ENCODE measurements around the gene ZNF385D. TPM values are rescaled to one million over a fixed set of nuclear protein-coding genes. Genes with fewer than 3 reads are reported as not detected.

Gene ZNF385D
- total RNA-seq, 2 experiments from 2014 or later: not detected

DNA sequence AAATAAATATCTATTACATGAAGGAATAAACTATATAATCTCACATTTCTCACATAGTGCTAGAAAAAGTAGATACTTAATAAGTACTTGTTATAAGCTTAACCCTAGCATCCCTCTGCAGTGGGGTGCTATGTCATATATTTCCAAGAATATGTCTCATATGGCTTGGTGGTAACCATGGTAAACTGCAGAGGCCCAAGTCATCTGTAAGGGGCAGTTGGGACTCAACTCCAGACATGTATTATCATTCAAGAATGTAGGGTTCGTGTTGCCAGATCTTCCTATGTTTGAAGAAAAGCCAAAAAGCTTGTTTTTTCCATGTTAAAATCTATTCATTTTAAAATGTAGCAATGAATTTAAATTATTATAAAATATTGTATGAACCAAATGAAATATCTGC is 46.2 kb downstream of the ZNF385D start:
- CTCF ChIA-PET: no interaction called here

DNA sequence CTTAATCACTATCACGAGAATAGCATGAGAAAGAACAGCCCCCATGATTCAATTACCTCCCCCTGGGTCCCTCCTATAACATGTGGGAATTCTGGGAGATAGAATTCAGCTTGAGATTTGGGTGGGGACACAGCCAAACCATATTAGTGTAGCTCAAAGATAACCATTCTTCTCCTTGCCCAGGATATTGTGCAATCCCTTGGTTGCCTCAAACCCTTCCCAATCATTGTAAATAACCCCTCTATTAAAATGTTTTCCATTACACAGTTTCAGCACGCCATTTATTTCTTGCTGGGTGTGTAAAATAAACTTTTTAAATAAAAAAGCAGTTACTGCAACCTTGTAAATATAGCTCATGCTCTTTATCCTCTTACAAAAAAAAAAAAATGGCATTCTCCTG is 47.7 kb downstream of the ZNF385D start:
- ChIA-PET POLR2A (no interaction called here), CTCF (no interaction called here)
- H3K9me3 Mint-ChIP-seq: peaks cover 6% of the 10 kb centered on the region
- no peak overlapping the region for H3K4me3 Mint-ChIP-seq
- no peaks in the 10 kb centered on the region for H3K36me3 Mint-ChIP-seq (ENCODE audit: low read depth)
- H3K27me3 Mint-ChIP-seq: no peaks in the 10 kb centered on the region
- ATAC-seq: no peak
- DNase-seq: no peak
- intact Hi-C loops (cut with micrococcal nuclease): no loop called here
- no peak overlapping the region for H3K27ac Mint-ChIP-seq
- no peaks in the 10 kb centered on the region for H3K4me1 Mint-ChIP-seq (ENCODE audit: low read depth)
- TF ChIP-seq, protein P1, sequence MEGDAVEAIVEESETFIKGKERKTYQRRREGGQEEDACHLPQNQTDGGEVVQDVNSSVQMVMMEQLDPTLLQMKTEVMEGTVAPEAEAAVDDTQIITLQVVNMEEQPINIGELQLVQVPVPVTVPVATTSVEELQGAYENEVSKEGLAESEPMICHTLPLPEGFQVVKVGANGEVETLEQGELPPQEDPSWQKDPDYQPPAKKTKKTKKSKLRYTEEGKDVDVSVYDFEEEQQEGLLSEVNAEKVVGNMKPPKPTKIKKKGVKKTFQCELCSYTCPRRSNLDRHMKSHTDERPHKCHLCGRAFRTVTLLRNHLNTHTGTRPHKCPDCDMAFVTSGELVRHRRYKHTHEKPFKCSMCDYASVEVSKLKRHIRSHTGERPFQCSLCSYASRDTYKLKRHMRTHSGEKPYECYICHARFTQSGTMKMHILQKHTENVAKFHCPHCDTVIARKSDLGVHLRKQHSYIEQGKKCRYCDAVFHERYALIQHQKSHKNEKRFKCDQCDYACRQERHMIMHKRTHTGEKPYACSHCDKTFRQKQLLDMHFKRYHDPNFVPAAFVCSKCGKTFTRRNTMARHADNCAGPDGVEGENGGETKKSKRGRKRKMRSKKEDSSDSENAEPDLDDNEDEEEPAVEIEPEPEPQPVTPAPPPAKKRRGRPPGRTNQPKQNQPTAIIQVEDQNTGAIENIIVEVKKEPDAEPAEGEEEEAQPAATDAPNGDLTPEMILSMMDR (IDR thresholded peaks at IDR 0.05): no peak

More for the DNA sequence above, 46.2 kb downstream of the ZNF385D start:
- ATAC-seq (no peak), DNase-seq (no peak)
- Mint-ChIP-seq H3K4me3 (no peak overlapping the region), H3K27me3 (no peaks in the 10 kb centered on the region), H3K27ac (no peak overlapping the region), H3K4me1 (ENCODE audit: low read depth) (no peaks in the 10 kb centered on the region), H3K9me3 (peaks cover 6% of the 10 kb centered on the region), H3K36me3 (ENCODE audit: low read depth) (no peaks in the 10 kb centered on the region)
- TF ChIP-seq, protein P1 (IDR thresholded peaks at IDR 0.05): no peak
- intact Hi-C loops (cut with micrococcal nuclease): no loop called here
- POLR2A ChIA-PET: no interaction called here

DNA sequence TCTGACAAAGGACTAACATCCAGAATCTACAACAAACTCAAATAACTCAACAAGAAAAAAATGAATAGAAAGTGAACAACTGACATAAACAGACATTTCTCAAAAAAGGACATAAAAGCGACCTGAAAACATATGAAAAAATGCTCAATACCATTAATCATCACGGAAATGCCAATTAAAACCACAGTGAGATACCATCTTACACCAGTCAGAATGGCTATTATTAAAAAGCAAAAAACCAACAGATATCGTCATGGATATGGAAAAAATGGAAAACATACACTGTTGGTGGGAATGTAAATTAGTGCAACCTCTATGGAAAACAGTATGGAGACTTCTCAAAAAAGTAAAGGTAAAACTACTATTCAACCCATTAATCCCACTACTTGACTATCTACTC is 53.3 kb downstream of the ZNF385D start:
- no peaks in the 10 kb centered on the region for H3K27me3 Mint-ChIP-seq
- no peaks in the 10 kb centered on the region for H3K36me3 Mint-ChIP-seq (ENCODE audit: low read depth)
- ChIA-PET POLR2A (no interaction called here), CTCF (no interaction called here)
- H3K4me3 Mint-ChIP-seq: no peak overlapping the region
- TF ChIP-seq, protein P1 (IDR thresholded peaks at IDR 0.05): no peak
- H3K27ac Mint-ChIP-seq: no peak overlapping the region
- H3K4me1 Mint-ChIP-seq (ENCODE audit: low read depth): no peaks in the 10 kb centered on the region
- H3K9me3 Mint-ChIP-seq: peaks cover 10% of the 10 kb centered on the region
- DNase-seq (no peak), ATAC-seq (no peak)
- intact Hi-C loops (cut with micrococcal nuclease): no loop called here

DNA sequence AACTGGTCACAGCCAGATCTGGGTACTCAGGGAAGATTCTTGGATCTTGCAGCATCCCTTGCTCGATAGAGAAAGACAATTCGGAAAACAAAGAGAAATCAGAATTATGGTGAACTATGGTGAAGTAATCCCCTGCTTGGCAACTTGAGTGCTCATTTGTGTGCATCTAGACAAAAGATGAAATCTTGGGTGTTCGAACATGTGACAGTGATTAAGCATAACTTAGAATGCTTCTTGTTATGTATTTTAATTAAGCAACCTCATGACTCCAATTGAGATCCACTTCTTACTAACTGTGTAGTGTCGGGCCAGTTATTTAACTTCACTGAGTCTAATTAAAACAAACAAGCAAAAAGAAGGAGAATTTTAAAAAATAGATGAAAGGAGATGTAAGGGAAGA is 56.5 kb downstream of the ZNF385D start:
- DNase-seq: no peak
- no peak for ATAC-seq
- H3K9me3 Mint-ChIP-seq: peaks cover 21% of the 10 kb centered on the region
- no peaks in the 10 kb centered on the region for H3K27me3 Mint-ChIP-seq
- TF ChIP-seq, protein P1 (IDR thresholded peaks at IDR 0.05): no peak
- no peaks in the 10 kb centered on the region for H3K36me3 Mint-ChIP-seq (ENCODE audit: low read depth)
- H3K27ac Mint-ChIP-seq: no peak overlapping the region
- no peaks in the 10 kb centered on the region for H3K4me1 Mint-ChIP-seq (ENCODE audit: low read depth)
- ChIA-PET POLR2A (no interaction called here), CTCF (no interaction called here)
- intact Hi-C loops (cut with micrococcal nuclease): no loop called here
- no peak overlapping the region for H3K4me3 Mint-ChIP-seq

DNA sequence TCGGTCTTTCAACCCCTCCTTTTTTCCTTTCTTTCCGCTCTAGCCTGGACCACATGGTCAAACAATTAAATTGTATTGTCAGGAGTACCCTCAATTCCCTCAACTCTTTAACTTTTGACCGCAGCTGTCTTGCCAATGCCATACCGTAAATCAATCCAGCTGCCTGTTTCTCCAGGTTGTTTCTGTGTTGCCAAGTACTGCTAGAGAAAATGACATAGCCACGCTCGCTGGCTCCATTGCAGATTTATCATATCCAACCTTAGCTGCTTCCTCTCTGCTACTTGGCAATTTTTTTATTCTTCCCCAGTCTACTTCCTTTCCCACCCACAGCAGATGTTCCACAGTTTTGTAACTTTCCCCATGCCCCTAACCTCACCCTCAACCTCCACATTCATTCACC is 60.0 kb downstream of the ZNF385D start:
- no peak for ATAC-seq
- TF ChIP-seq, protein P1 (IDR thresholded peaks at IDR 0.05): no peak
- ChIA-PET POLR2A (no interaction called here), CTCF (no interaction called here)
- H3K27ac Mint-ChIP-seq: no peak overlapping the region
- no peak overlapping the region for H3K4me3 Mint-ChIP-seq
- peaks cover 21% of the 10 kb centered on the region for H3K9me3 Mint-ChIP-seq
- intact Hi-C loops (cut with micrococcal nuclease): no loop called here
- H3K4me1 Mint-ChIP-seq (ENCODE audit: low read depth): no peaks in the 10 kb centered on the region
- H3K27me3 Mint-ChIP-seq: no peaks in the 10 kb centered on the region
- no peaks in the 10 kb centered on the region for H3K36me3 Mint-ChIP-seq (ENCODE audit: low read depth)
- no peak for DNase-seq

Data from activated CD8-positive, alpha-beta T cell treated with anti-CD3 and anti-CD28 coated beads for 36 hours (primary cell).